Stimulated activated CD8-positive, alpha-beta memory T cell treated with anti-CD3 and anti-CD28 coated beads, Interleukin-12 subunit alpha, Interleukin-12 subunit beta, amount 100 ng/mL, for 24 hours (primary cell): ENCODE measurements around the gene FNBP1.

Experiments used
- DNase-seq: peaks from one replicate; pipeline ENCODE4 v3.0.0-alpha.2; 2020; ENCODE audit errors: extremely low read depth

FNBP1 gene

GRCh38 chr9:130042885-130043653 is at the start of gene FNBP1:
Gene FNBP1, minus strand, starts transcription at chr9:130043189. Its CDS starts 214 bp downstream, at chr9:130042975.
- peak; percentile 58 for DNase-seq

GRCh38 chr9:130090915-130091314 is 47.9 kb upstream of the FNBP1 start:
- no peak for DNase-seq

DNA sequence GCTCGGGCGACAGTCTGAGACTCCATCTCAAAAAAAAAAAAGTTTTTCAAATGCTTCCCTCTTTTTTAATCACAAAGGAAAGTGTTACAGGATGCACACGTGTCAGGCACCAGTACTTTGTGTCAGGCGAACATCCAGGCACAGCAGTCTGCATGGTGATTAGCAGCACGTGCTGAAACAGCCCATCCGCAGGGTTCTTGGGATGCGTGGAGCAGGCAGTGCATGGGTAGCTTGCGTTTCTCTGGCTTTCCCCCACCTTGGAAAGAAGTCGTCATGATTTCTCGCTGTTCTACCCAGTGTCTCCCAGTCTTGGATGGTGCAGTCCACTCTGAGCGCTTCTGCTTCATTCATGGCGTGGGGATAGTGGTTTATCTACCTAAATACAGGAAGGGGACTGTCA is 46.2 kb upstream of the FNBP1 start:
- DNase-seq: no peak

DNA sequence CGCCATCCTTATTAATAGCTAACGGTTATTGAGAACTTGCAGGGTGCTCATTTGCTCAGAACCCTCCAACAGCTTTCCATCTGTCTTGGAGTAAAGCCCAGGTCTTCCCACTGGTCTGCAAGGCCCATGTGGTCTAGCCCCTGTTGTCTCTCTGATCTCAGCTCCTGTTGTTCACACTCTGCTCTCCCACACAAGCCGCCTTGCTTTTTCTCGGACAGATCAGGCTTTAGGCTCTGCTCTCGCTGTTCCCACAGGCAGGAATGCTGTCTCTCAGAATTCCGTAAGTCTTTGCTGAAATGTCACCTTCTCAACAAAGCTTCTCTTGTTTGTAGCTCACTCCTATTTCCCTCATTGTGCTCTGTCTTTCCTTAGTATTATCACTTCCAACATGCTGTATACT is 45.1 kb upstream of the FNBP1 start:
- no peak for DNase-seq

- DNase-seq: no peak
Observed at GRCh38 chr9:130084337-130084736, 41.3 kb upstream of the FNBP1 start.

DNA sequence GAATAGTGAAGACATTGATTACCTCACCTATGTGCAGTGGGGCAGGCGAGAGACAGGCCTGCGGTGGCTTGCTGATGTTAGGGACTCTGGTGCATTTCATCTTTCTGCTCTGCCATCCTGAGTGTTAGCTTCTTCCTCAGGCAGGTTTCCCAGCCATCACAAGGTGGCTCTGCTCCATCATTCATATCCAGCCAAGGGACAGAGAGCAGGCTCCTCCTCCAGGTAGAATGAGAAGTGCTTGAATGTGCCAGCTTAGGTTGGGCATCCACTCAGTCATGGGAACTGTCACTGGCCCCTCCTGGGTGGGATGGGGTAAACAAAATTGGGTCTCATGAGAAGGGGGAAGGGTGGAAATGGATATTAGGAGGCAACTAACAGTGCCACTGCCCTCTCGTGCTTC is 35.6 kb upstream of the FNBP1 start:
- DNase-seq: no peak

- DNase-seq: no peak
Observed at GRCh38 chr9:130073373-130073772, 30.4 kb upstream of the FNBP1 start.

DNA sequence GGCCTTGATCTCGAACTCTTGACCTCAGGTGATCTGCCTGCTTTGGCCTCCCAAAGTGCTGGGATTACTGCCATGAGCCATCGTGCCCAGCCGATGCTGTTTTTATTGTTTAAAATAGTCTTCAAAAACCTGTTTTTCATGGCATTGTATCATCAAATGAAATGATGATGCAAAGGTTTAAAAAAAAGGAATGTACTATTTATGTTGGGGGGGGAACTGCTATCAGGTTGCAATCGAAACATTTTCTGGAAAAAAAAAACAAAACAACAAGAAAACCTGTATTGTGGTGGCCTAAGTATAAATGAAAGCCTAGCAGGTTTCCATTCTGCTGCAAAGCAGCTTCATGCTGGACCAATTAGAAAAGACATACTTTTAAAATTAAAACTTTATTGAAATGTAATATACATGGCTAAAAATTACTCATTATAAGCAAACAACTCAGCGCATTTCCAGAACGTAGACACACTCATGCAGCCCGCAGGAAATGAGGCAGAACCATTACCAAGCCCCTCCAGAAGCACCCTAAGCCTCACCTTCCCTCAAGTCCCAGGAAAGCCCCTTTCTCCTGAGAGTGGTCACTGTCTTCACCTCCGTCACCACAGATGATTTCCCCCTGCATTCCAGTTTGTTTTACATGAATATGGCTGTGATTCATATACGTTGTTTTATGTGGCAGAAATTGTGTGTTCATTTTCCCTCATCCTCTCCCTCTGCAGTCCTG is 29.7 kb upstream of the FNBP1 start:
- no peak for DNase-seq

GRCh38 chr9:130069048-130069447 is 26.1 kb upstream of the FNBP1 start:
- no peak for DNase-seq

- no peak for DNase-seq
Observed at GRCh38 chr9:130064621-130065020, 21.6 kb upstream of the FNBP1 start.

DNA sequence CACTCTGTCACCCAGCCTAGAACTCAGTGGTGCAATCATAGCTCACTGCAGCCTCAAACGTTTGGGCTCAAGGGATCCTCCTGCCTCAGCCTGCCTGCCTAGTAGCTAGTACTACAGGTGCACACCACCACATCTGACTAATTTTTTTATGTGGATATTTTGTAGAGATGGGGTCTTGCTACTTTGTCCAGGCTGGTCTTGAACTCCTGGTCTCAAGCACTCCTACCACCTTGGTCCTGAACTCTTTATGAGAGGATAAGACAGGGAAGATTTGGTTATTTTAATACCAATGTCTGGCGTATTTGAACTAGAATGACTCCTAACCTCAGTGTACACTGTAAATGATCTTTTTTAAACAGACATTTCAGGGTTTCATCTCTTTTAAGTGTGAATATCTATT is 19.8 kb upstream of the FNBP1 start:
- no peak for DNase-seq

GRCh38 chr9:130060296-130060695 is 17.3 kb upstream of the FNBP1 start:
- no peak for DNase-seq

DNA sequence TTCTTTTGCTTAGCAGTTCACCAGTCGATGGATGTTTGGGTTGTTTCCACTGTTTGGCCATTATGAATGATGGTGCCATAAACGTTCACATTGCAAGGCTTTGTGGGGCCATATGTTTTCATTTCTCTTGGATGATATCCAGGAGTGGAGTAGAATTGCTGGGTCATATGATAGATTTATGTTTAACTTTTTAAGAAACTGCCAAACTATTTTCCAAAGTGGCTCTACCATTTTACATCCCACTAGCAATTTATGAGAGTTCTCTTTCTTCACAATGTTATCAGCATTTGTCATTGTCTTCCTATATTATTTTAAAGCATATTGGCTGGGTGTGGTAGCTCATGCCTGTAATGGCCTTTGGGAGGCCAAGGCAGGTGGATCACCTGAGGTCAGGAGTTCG is 15.9 kb upstream of the FNBP1 start:
- DNase-seq: no peak

- DNase-seq: no peak
Observed at GRCh38 chr9:130058154-130058553, 15.2 kb upstream of the FNBP1 start.

DNA sequence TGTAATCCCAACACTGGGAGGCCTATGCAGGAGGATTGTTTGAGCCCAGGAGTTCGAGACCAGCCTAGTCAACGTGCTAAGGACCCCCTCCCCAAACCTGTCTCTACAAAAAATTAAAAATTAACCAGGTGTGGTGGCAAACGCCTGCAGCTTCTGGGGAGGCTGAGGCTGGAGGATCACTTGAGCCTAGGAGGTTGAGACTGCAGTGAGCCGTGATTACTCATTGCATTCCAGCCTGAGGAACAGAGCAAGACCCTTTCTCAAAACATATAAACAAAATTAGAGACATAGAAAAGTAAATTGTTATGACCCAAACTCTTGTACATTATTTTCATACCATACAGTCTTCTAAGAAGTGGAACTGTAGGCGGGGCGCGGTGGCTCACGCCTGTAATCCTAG is 11.8 kb upstream of the FNBP1 start:
- DNase-seq: no peak

- no peak for DNase-seq
Observed at GRCh38 chr9:130054325-130054786, 11.4 kb upstream of the FNBP1 start.

DNA sequence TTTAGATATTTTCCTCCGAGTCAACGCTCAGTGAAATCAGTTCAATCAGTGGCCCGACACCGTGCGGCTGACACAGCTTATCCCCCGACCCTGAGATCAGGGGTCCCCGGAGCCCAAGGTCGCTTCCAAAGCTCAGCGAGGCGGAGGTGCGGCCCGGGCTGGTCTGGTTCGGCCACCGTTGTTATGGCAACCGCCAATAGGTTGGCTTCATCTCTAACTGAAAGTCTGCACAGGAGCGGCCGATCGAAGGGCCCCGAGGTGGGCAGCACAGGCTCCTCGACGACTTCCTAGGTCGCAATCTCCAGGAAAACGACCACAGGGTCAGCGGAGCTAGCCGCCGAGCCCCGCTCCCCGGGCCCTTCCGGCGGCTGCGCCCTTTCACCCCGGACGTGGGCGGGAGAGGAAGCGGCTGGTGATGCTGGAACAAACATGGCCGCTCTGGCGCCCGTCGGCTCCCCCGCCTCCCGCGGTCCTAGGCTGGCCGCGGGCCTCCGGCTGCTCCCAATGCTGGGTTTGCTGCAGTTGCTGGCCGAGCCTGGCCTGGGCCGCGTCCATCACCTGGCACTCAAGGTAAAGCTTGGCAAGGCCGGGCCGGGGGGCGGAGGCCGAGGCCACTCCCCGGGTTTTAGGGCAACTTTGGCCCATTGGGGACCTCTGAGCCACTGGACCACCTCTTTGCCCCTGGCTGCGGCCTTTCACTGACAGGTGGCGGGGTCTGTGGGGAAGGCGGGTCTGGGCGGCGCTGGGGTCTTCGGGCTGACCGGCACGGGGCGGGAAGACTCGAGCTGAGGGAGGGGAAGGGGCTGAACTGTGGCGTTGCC is 10.7 kb upstream of the FNBP1 start, which contains the start of gene GPR107:
TSS of gene GPR107 (plus strand) at position 403 of the 821 bp plus-strand sequence. CDS start at position 430, 27 bp downstream.
- peak; percentile 58 for DNase-seq

- no peak for DNase-seq
Observed at GRCh38 chr9:130053109-130053503, 10.1 kb upstream of the FNBP1 start.

- DNase-seq: no peak
Observed at GRCh38 chr9:130051855-130052254, 8.9 kb upstream of the FNBP1 start.

- no peak for DNase-seq
Observed at GRCh38 chr9:130050462-130050861, 7.5 kb upstream of the FNBP1 start.

DNA sequence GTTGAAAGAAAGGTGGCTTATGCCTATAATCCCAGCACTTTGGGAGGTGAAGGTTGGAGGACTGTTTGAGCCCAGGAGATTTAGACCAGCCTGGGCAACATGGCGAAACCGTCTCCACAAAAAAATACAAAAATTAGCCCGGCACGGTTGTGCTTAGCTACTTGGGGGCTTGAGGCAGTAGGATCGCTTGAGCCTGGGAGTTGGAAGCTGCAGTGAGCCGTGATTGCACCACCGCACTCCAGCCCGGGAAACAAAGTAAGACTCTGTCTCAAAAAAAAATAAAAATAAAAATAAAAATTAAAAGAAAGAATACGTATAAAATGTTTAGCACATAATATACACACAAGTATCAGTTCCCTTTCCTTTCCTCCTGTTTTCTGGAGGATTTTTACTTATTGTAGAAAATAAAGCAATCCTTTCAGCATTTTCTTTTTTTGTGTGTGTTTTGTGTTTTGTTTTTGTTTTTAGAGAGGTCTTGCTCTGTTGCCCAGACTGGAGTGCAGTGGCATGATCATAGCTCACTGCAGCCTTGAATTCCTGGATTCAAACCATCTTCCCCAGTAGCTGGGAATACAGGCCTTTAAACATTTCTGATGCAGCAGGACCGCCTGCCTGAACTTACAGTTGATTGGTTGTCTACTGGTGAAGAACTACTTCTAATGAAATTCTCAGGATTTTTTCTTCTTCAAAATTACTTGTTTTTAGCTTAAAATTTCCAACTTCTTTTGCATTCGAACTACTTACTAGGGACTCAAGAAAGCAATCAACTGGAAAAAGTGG is 6.6 kb upstream of the FNBP1 start:
- DNase-seq: no peak
